Peyer's patch (tissue), 4 donors: ENCODE measurements around the gene DTL.

ENCODE experiments used
- POLR2A ChIP-seq, 2 donors: fragments of 450-650 bp; IDR thresholded peaks; one replicate each; pipeline ENCODE4 v1.5.1; 2017; ENCODE audit warnings: antibody characterized with exemption in 2 of 2, mild to moderate bottlenecking in 2 of 2, moderate library complexity in 2 of 2
- TF ChIP-seq, protein P1 (sequence below), 6 experiments: fragments of 450-650 bp in 4 of 6; fragments of 200-600 bp in 2 of 6; sonication (generic) in 1 of 6; IDR thresholded peaks; one replicate each; pipeline ENCODE4 v1.5.1; 2017 to 2019; ENCODE audit warnings: antibody characterized with exemption in 6 of 6, mild to moderate bottlenecking in 3 of 6, moderate library complexity in 1 of 6

DNA sequence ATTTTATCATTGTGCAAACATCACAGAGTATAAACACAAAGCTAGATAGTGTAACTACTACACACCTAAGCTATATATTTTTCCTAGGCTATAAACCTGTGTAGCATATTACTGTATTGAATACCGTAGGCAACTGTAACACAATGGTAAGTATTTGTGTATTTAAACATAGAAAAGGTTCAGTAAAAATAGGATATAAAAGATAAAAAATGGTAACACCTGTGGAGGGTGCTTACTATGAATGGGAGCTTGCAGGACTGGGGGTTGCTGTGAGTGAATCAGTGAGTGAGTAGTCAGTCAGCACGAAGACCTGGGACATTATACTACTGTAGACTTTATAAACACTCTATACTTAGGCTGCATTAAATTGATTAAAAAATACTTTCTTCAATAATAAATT, 4.1 kb downstream of the DTL start:
- TF ChIP-seq, protein P1, sequence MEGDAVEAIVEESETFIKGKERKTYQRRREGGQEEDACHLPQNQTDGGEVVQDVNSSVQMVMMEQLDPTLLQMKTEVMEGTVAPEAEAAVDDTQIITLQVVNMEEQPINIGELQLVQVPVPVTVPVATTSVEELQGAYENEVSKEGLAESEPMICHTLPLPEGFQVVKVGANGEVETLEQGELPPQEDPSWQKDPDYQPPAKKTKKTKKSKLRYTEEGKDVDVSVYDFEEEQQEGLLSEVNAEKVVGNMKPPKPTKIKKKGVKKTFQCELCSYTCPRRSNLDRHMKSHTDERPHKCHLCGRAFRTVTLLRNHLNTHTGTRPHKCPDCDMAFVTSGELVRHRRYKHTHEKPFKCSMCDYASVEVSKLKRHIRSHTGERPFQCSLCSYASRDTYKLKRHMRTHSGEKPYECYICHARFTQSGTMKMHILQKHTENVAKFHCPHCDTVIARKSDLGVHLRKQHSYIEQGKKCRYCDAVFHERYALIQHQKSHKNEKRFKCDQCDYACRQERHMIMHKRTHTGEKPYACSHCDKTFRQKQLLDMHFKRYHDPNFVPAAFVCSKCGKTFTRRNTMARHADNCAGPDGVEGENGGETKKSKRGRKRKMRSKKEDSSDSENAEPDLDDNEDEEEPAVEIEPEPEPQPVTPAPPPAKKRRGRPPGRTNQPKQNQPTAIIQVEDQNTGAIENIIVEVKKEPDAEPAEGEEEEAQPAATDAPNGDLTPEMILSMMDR (IDR thresholded peaks at IDR 0.05) = no peak
- no peak for TF ChIP-seq POLR2A (IDR thresholded peaks at IDR 0.05)
